ENCODE measurements around the gene TCERG1L.
"Not testable (repeated sequence)": the region's sequence is repeated elsewhere in the genome, so short reads cannot be mapped to it uniquely, and the experiment has no call there.

TCERG1L gene

GRCh38 chr10:131092876-131093275, 218.6 kb downstream of the TCERG1L start:
- DNase-seq = no peak

- DNase-seq = no peak
Measured at GRCh38 chr10:131092386-131092785, 219.1 kb downstream of the TCERG1L start.

GRCh38 chr10:131091682-131092081, 219.8 kb downstream of the TCERG1L start:
- no peak for DNase-seq

GRCh38 chr10:131090761-131091661, 220.5 kb downstream of the TCERG1L start:
- no peak for DNase-seq

- DNase-seq = no peak
Measured at GRCh38 chr10:131089861-131090260, 221.7 kb downstream of the TCERG1L start.

- DNase-seq = no peak
Measured at GRCh38 chr10:131089150-131089549, 222.4 kb downstream of the TCERG1L start.

- no peak for DNase-seq
Measured at GRCh38 chr10:131088619-131089018, 222.9 kb downstream of the TCERG1L start.

GRCh38 chr10:131087464-131088215, 223.9 kb downstream of the TCERG1L start:
- DNase-seq = no peak

- no peak for DNase-seq
Measured at GRCh38 chr10:131086511-131086910, 225.0 kb downstream of the TCERG1L start.

- DNase-seq = no peak
Measured at GRCh38 chr10:131086094-131086493, 225.4 kb downstream of the TCERG1L start.

- no peak for DNase-seq
Measured at GRCh38 chr10:131085091-131085860, 226.2 kb downstream of the TCERG1L start.

GRCh38 chr10:131084791-131085090, 226.8 kb downstream of the TCERG1L start:
- no peak for DNase-seq

GRCh38 chr10:131083915-131084790, 227.4 kb downstream of the TCERG1L start:
- DNase-seq = no peak

GRCh38 chr10:131082991-131083481, 228.5 kb downstream of the TCERG1L start:
- DNase-seq = no peak

- no peak for DNase-seq
Measured at GRCh38 chr10:131082201-131082850, 229.2 kb downstream of the TCERG1L start.

GRCh38 chr10:131081786-131082185, 229.7 kb downstream of the TCERG1L start:
- DNase-seq = no peak

GRCh38 chr10:131081376-131081775, 230.1 kb downstream of the TCERG1L start:
- no peak for DNase-seq

- DNase-seq = no peak
Measured at GRCh38 chr10:131080571-131080970, 230.9 kb downstream of the TCERG1L start.

- no peak for DNase-seq
Measured at GRCh38 chr10:131079314-131079713, 232.2 kb downstream of the TCERG1L start.

- not testable (repeated sequence) for DNase-seq
Measured at GRCh38 chr10:131078882-131079280, 232.6 kb downstream of the TCERG1L start.

- DNase-seq = no peak
Measured at GRCh38 chr10:131078131-131078881, 233.2 kb downstream of the TCERG1L start.

Data from 8988T (cell line).